Stimulated activated naive B cell treated with anti-CD40 and anti-IgM and Interleukin-4, amounts not matched to agents 10 μg/mL and 1 μg/mL and 100 μg/mL, for 72 hours (primary cell): Measurements from ENCODE around the gene EFS.
"Not testable (repeated sequence)": the region's sequence is repeated elsewhere in the genome, so short reads cannot be mapped to it uniquely, and the experiment has no call there.

ENCODE experiments used
- ATAC-seq, 2 donors: fragments of 150-1000 bp; cut with Tn5 transposase; replicated peaks; 2 replicates each; pipeline ENCODE4 v1.10.0; 2021; ENCODE audit warnings: moderate library complexity in 1 of 2
- DNase-seq: peaks from one replicate; pipeline ENCODE4 v3.0.0; 2021
- H3K27ac Mint-ChIP-seq: one replicate; pipeline ENCODE4 v1.8.0; 2022; ENCODE audit warnings: mild to moderate bottlenecking, mixed read lengths
- H3K27me3 Mint-ChIP-seq, 2 donors: one replicate each; pipeline ENCODE4 v1.8.0; 2022; ENCODE audit warnings: mixed read lengths in 2 of 2
- H3K36me3 Mint-ChIP-seq, 2 donors: one replicate each; pipeline ENCODE4 v1.8.0; 2022; ENCODE audit warnings: mixed read lengths in 2 of 2, mild to moderate bottlenecking in 1 of 2
- H3K4me1 Mint-ChIP-seq, 2 donors: one replicate each; pipeline ENCODE4 v1.8.0; 2022; ENCODE audit warnings: mixed read lengths in 2 of 2, mild to moderate bottlenecking in 1 of 2
- H3K4me3 Mint-ChIP-seq, 2 donors: one replicate each; pipeline ENCODE4 v1.8.0; 2022; ENCODE audit warnings: mild to moderate bottlenecking in 2 of 2, mixed read lengths in 2 of 2, moderate library complexity in 1 of 2
- H3K9me3 Mint-ChIP-seq, 2 donors: one replicate each; pipeline ENCODE4 v1.8.0; 2022; ENCODE audit warnings: mixed read lengths in 2 of 2, mild to moderate bottlenecking in 1 of 2

The EFS gene

GRCh38 chr14:23403908-23404307, 38.9 kb upstream of the EFS start:
- no peak for DNase-seq
- Mint-ChIP-seq H3K27ac (no peak overlapping the region), H3K4me3 (no peak overlapping the region), H3K4me1 (peaks cover 20 to 23% of the 10 kb centered on the region in 2 donors), H3K36me3 (no peaks in the 10 kb centered on the region), H3K9me3 (no peaks in the 10 kb centered on the region), H3K27me3 (peaks cover 61 to 65% of the 10 kb centered on the region in 2 donors)
- ATAC-seq: no peak

- Mint-ChIP-seq H3K4me1 (peaks cover 19 to 21% of the 10 kb centered on the region in 2 donors), H3K4me3 (no peak overlapping the region), H3K9me3 (no peaks in the 10 kb centered on the region), H3K27me3 (peaks cover 59 to 60% of the 10 kb centered on the region in 2 donors), H3K36me3 (no peaks in the 10 kb centered on the region), H3K27ac (no peak overlapping the region)
- ATAC-seq (no peak), DNase-seq (no peak)
Observed at GRCh38 chr14:23403139-23403438, 38.1 kb upstream of the EFS start.

GRCh38 chr14:23402296-23403138, 37.5 kb upstream of the EFS start:
- Mint-ChIP-seq H3K4me1 (peaks cover 19% of the 10 kb centered on the region in 2 donors), H3K27me3 (peaks cover 54 to 59% of the 10 kb centered on the region in 2 donors), H3K9me3 (no peaks in the 10 kb centered on the region), H3K4me3 (no peak overlapping the region), H3K36me3 (no peaks in the 10 kb centered on the region), H3K27ac (no peak overlapping the region)
- DNase-seq (no peak), ATAC-seq (no peak)

- H3K27ac Mint-ChIP-seq: no peak overlapping the region
- ATAC-seq (no peak), DNase-seq (no peak)
- H3K4me3 Mint-ChIP-seq: no peak overlapping the region
- peaks cover 42 to 48% of the 10 kb centered on the region in 2 donors for H3K27me3 Mint-ChIP-seq
- peaks cover 12 to 15% of the 10 kb centered on the region in 2 donors for H3K4me1 Mint-ChIP-seq
- H3K9me3 Mint-ChIP-seq: no peaks in the 10 kb centered on the region
- H3K36me3 Mint-ChIP-seq: no peaks in the 10 kb centered on the region
Observed at GRCh38 chr14:23401291-23401690, 36.3 kb upstream of the EFS start.

GRCh38 chr14:23400496-23401149, 35.7 kb upstream of the EFS start:
- not testable (repeated sequence) for H3K27ac Mint-ChIP-seq, H3K9me3 Mint-ChIP-seq, H3K4me1 Mint-ChIP-seq, H3K4me3 Mint-ChIP-seq, DNase-seq, H3K36me3 Mint-ChIP-seq
- ATAC-seq: peak; percentile 46 to 47
- H3K27me3 Mint-ChIP-seq: peaks cover 35 to 42% of the 10 kb centered on the region in 2 donors

GRCh38 chr14:23399591-23399990, 34.6 kb upstream of the EFS start:
- Mint-ChIP-seq H3K36me3 (no peaks in the 10 kb centered on the region), H3K4me1 (peaks cover 0 to 6% of the 10 kb centered on the region in 2 donors), H3K27me3 (peaks cover 28 to 36% of the 10 kb centered on the region in 2 donors), H3K9me3 (no peaks in the 10 kb centered on the region), H3K4me3 (no peak overlapping the region), H3K27ac (no peak overlapping the region)
- DNase-seq: no peak
- no peak for ATAC-seq

GRCh38 chr14:23399136-23399535, 34.2 kb upstream of the EFS start:
- Mint-ChIP-seq H3K9me3 (no peaks in the 10 kb centered on the region), H3K27ac (no peak overlapping the region), H3K27me3 (peaks cover 27 to 36% of the 10 kb centered on the region in 2 donors), H3K4me3 (no peak overlapping the region), H3K4me1 (peaks cover 0 to 6% of the 10 kb centered on the region in 2 donors), H3K36me3 (no peaks in the 10 kb centered on the region)
- DNase-seq (no peak), ATAC-seq (no peak)

- Mint-ChIP-seq H3K36me3 (no peaks in the 10 kb centered on the region), H3K9me3 (no peaks in the 10 kb centered on the region), H3K4me3 (no peak overlapping the region), H3K4me1 (peaks cover 0 to 6% of the 10 kb centered on the region in 2 donors), H3K27me3 (peaks cover 29 to 36% of the 10 kb centered on the region in 2 donors), H3K27ac (no peak overlapping the region)
- ATAC-seq: no peak
- no peak for DNase-seq
Observed at GRCh38 chr14:23398348-23398747, 33.4 kb upstream of the EFS start.

GRCh38 chr14:23396781-23397407, 31.9 kb upstream of the EFS start:
- Mint-ChIP-seq H3K9me3 (no peaks in the 10 kb centered on the region), H3K27ac (no peak overlapping the region), H3K36me3 (no peaks in the 10 kb centered on the region), H3K4me3 (no peak overlapping the region), H3K4me1 (peaks cover 0 to 1% of the 10 kb centered on the region in 2 donors), H3K27me3 (peaks cover 24 to 29% of the 10 kb centered on the region in 2 donors)
- no peak for DNase-seq
- no peak for ATAC-seq

GRCh38 chr14:23396126-23396525, 31.2 kb upstream of the EFS start:
- no peak overlapping the region for H3K27ac Mint-ChIP-seq

GRCh38 chr14:23392613-23393012, 27.6 kb upstream of the EFS start:
- Mint-ChIP-seq H3K36me3 (no peaks in the 10 kb centered on the region), H3K4me3 (no peak overlapping the region), H3K4me1 (peaks cover 0 to 2% of the 10 kb centered on the region in 2 donors), H3K27me3 (peaks cover 42% of the 10 kb centered on the region in 2 donors), H3K27ac (no peak overlapping the region), H3K9me3 (no peaks in the 10 kb centered on the region)
- DNase-seq: no peak
- ATAC-seq: no peak

More at GRCh38 chr14:23396126-23396525, 31.2 kb upstream of the EFS start:
- DNase-seq (no peak), ATAC-seq (no peak)
- peaks cover 0 to 1% of the 10 kb centered on the region in 2 donors for H3K4me1 Mint-ChIP-seq
- no peaks in the 10 kb centered on the region for H3K36me3 Mint-ChIP-seq
- no peaks in the 10 kb centered on the region for H3K9me3 Mint-ChIP-seq
- no peak overlapping the region for H3K4me3 Mint-ChIP-seq
- peaks cover 18 to 21% of the 10 kb centered on the region in 2 donors for H3K27me3 Mint-ChIP-seq

- not testable (repeated sequence) for H3K36me3 Mint-ChIP-seq, H3K27ac Mint-ChIP-seq, DNase-seq, ATAC-seq, H3K9me3 Mint-ChIP-seq, H3K4me1 Mint-ChIP-seq, H3K4me3 Mint-ChIP-seq
- H3K27me3 Mint-ChIP-seq: peaks cover 47 to 52% of the 10 kb centered on the region in 2 donors
Observed at GRCh38 chr14:23389871-23390270, 24.9 kb upstream of the EFS start.

GRCh38 chr14:23389396-23389795, 24.4 kb upstream of the EFS start:
- H3K27ac Mint-ChIP-seq: no peak overlapping the region

GRCh38 chr14:23388996-23389395, 24.0 kb upstream of the EFS start:
- Mint-ChIP-seq H3K4me3 (no peak overlapping the region), H3K27me3 (peaks cover 51 to 56% of the 10 kb centered on the region in 2 donors), H3K9me3 (no peaks in the 10 kb centered on the region), H3K4me1 (peaks cover 0 to 2% of the 10 kb centered on the region in 2 donors), H3K27ac (no peak overlapping the region), H3K36me3 (no peaks in the 10 kb centered on the region)
- no peak for ATAC-seq
- no peak for DNase-seq

More at GRCh38 chr14:23389396-23389795, 24.4 kb upstream of the EFS start:
- no peak for ATAC-seq
- DNase-seq: no peak
- no peaks in the 10 kb centered on the region for H3K36me3 Mint-ChIP-seq
- H3K4me1 Mint-ChIP-seq: peaks cover 0 to 2% of the 10 kb centered on the region in 2 donors
- H3K27me3 Mint-ChIP-seq: peaks cover 50 to 55% of the 10 kb centered on the region in 2 donors
- no peak overlapping the region for H3K4me3 Mint-ChIP-seq
- no peaks in the 10 kb centered on the region for H3K9me3 Mint-ChIP-seq
